KOPT-K1 (cell line): ENCODE measurements around the gene HNRNPLL.

ENCODE experiments used
- H3K27ac ChIP-seq: fragments of 200-600 bp; sonication (generic); 2 replicates; pipeline ENCODE4 v1.5.1; 2016; ENCODE audit warnings: antibody characterized with exemption, mild to moderate bottlenecking, low read depth, low read length; ENCODE audit not compliant: poor library complexity, severe bottlenecking
- H3K36me3 ChIP-seq: fragments of 200-600 bp; sonication (generic); 2 replicates; pipeline ENCODE4 v1.5.1; 2017; ENCODE audit warnings: antibody characterized with exemption, mild to moderate bottlenecking, low read length, moderate library complexity; ENCODE audit not compliant: insufficient read depth
- H3K9me3 ChIP-seq: fragments of 200-600 bp; sonication (generic); 2 replicates; pipeline ENCODE4 v1.5.1; 2017; ENCODE audit warnings: antibody characterized with exemption, low read length, mild to moderate bottlenecking; ENCODE audit not compliant: insufficient read depth, poor library complexity, severe bottlenecking

HNRNPLL gene

GRCh38 chr2:38586931-38587330 lies 15.8 kb downstream of the HNRNPLL start:
- no peak overlapping the region for H3K27ac ChIP-seq
- no peaks in the 10 kb centered on the region for H3K9me3 ChIP-seq
- peaks cover 87% of the 10 kb centered on the region for H3K36me3 ChIP-seq

- Histone ChIP-seq H3K9me3 (no peaks in the 10 kb centered on the region), H3K36me3 (peaks cover 89% of the 10 kb centered on the region), H3K27ac (no peak overlapping the region)
Observed at GRCh38 chr2:38584881-38585280, 17.8 kb downstream of the HNRNPLL start.

GRCh38 chr2:38583994-38584393 lies 18.7 kb downstream of the HNRNPLL start:
- Histone ChIP-seq H3K36me3 (peaks cover 83% of the 10 kb centered on the region), H3K9me3 (no peaks in the 10 kb centered on the region), H3K27ac (no peak overlapping the region)

GRCh38 chr2:38583524-38583923 lies 19.2 kb downstream of the HNRNPLL start:
- no peaks in the 10 kb centered on the region for H3K9me3 ChIP-seq
- H3K36me3 ChIP-seq: peaks cover 83% of the 10 kb centered on the region
- no peak overlapping the region for H3K27ac ChIP-seq

- Histone ChIP-seq H3K9me3 (no peaks in the 10 kb centered on the region), H3K36me3 (peaks cover 82% of the 10 kb centered on the region), H3K27ac (no peak overlapping the region)
Observed at GRCh38 chr2:38581193-38582147, 21.3 kb downstream of the HNRNPLL start.

GRCh38 chr2:38580115-38580636 lies 22.6 kb downstream of the HNRNPLL start:
- H3K9me3 ChIP-seq: no peaks in the 10 kb centered on the region
- H3K27ac ChIP-seq: no peak overlapping the region
- H3K36me3 ChIP-seq: peaks cover 80% of the 10 kb centered on the region

- peaks cover 67% of the 10 kb centered on the region for H3K36me3 ChIP-seq
- no peaks in the 10 kb centered on the region for H3K9me3 ChIP-seq
- peak overlapping the region; percentile 21 for H3K27ac ChIP-seq
Observed at GRCh38 chr2:38578832-38579231, 23.9 kb downstream of the HNRNPLL start.

- peaks cover 72% of the 10 kb centered on the region for H3K36me3 ChIP-seq
- H3K9me3 ChIP-seq: no peaks in the 10 kb centered on the region
- no peak overlapping the region for H3K27ac ChIP-seq
Observed at GRCh38 chr2:38574278-38574677, 28.4 kb downstream of the HNRNPLL start.

- Histone ChIP-seq H3K27ac (no peak overlapping the region), H3K9me3 (no peaks in the 10 kb centered on the region), H3K36me3 (peaks cover 83% of the 10 kb centered on the region)
Observed at GRCh38 chr2:38572167-38572566, 30.6 kb downstream of the HNRNPLL start.

GRCh38 chr2:38571193-38571592 lies 31.5 kb downstream of the HNRNPLL start:
- H3K27ac ChIP-seq: no peak overlapping the region
- no peaks in the 10 kb centered on the region for H3K9me3 ChIP-seq
- peaks cover 83% of the 10 kb centered on the region for H3K36me3 ChIP-seq

GRCh38 chr2:38568724-38569436 lies 33.8 kb downstream of the HNRNPLL start:
- Histone ChIP-seq H3K9me3 (no peaks in the 10 kb centered on the region), H3K36me3 (peaks cover 98% of the 10 kb centered on the region), H3K27ac (no peak overlapping the region)

- Histone ChIP-seq H3K36me3 (peaks cover 98% of the 10 kb centered on the region), H3K27ac (no peak overlapping the region), H3K9me3 (no peaks in the 10 kb centered on the region)
Observed at GRCh38 chr2:38565333-38565732, 37.4 kb downstream of the HNRNPLL start.

GRCh38 chr2:38561691-38562090 lies 41.0 kb downstream of the HNRNPLL start:
- Histone ChIP-seq H3K9me3 (no peaks in the 10 kb centered on the region), H3K36me3 (peaks cover 70% of the 10 kb centered on the region), H3K27ac (no peak overlapping the region)

GRCh38 chr2:38560092-38560491 lies 42.6 kb downstream of the HNRNPLL start:
- Histone ChIP-seq H3K36me3 (peaks cover 59% of the 10 kb centered on the region), H3K27ac (no peak overlapping the region), H3K9me3 (no peaks in the 10 kb centered on the region)

GRCh38 chr2:38557981-38558380 lies 44.7 kb downstream of the HNRNPLL start:
- Histone ChIP-seq H3K9me3 (no peaks in the 10 kb centered on the region), H3K36me3 (peaks cover 38% of the 10 kb centered on the region), H3K27ac (no peak overlapping the region)
